Measurements from ENCODE around the gene FAT3. TPM values are rescaled to one million over a fixed set of nuclear protein-coding genes. Genes with fewer than 3 reads are reported as not detected.
A peak's percentile ranks its signal among the peaks of the same experiment; 100 is the strongest.

The FAT3 gene
- total RNA-seq, 1 experiment from 2014 or later: 9.1 TPM

GRCh38 chr11:92236856-92237255 lies 12.2 kb downstream of the FAT3 start:
- H3K27me3 ChIP-seq (replicated peaks; ENCODE audit: insufficient read depth, low read depth, low read length, poor library complexity): no peaks in the 10 kb centered on the region
- H3K4me3 ChIP-seq (ENCODE audit: low read depth, low read length, poor library complexity, severe bottlenecking): no peak overlapping the region
- no peak overlapping the region for H3K27ac ChIP-seq (ENCODE audit: low read depth, low read length, poor library complexity, severe bottlenecking)
- no peaks in the 10 kb centered on the region for H3K9me3 ChIP-seq (ENCODE audit: low read depth, low read length, poor library complexity, severe bottlenecking)
- TF ChIP-seq CTCF (conservative IDR thresholded peaks at IDR 0.05; ENCODE audit: low read depth, low read length) (no peak), EZH2 (IDR thresholded peaks at IDR 0.05; ENCODE audit: borderline replicate concordance, low read depth, low read length, poor library complexity, severe bottlenecking) (no peak)
- DNase-seq (ENCODE audit: low spot score): no peak
- H3K36me3 ChIP-seq (ENCODE audit: insufficient read depth, low read length, poor library complexity, severe bottlenecking): no peaks in the 10 kb centered on the region
- intact Hi-C loops (cut with micrococcal nuclease; ENCODE audit: unreplicated experiment): no loop called here
- ChIA-PET CTCF (no interaction called here), POLR2A (ENCODE audit: low non-redundant PET) (no interaction called here)
- H3K4me1 ChIP-seq (ENCODE audit: insufficient read depth, low read length, poor library complexity, severe bottlenecking): peaks cover 22% of the 10 kb centered on the region
- BruUV-seq (replicated peaks): no TSS peak

GRCh38 chr11:92240916-92241315 lies 16.3 kb downstream of the FAT3 start:
- H3K27me3 ChIP-seq (replicated peaks; ENCODE audit: insufficient read depth, low read depth, low read length, poor library complexity): no peaks in the 10 kb centered on the region
- ChIA-PET CTCF (no interaction called here), POLR2A (ENCODE audit: low non-redundant PET) (no interaction called here)
- H3K36me3 ChIP-seq (ENCODE audit: insufficient read depth, low read length, poor library complexity, severe bottlenecking): no peaks in the 10 kb centered on the region
- intact Hi-C loops (cut with micrococcal nuclease; ENCODE audit: unreplicated experiment): no loop called here
- TF ChIP-seq CTCF (conservative IDR thresholded peaks at IDR 0.05; ENCODE audit: low read depth, low read length) (no peak), EZH2 (IDR thresholded peaks at IDR 0.05; ENCODE audit: borderline replicate concordance, low read depth, low read length, poor library complexity, severe bottlenecking) (no peak)
- H3K9me3 ChIP-seq (ENCODE audit: low read depth, low read length, poor library complexity, severe bottlenecking): no peaks in the 10 kb centered on the region
- peak; percentile 50 for DNase-seq (ENCODE audit: low spot score)
- peaks cover 22% of the 10 kb centered on the region for H3K4me1 ChIP-seq (ENCODE audit: insufficient read depth, low read length, poor library complexity, severe bottlenecking)
- H3K27ac ChIP-seq (ENCODE audit: low read depth, low read length, poor library complexity, severe bottlenecking): no peak overlapping the region
- no TSS peak for BruUV-seq (replicated peaks)
- H3K4me3 ChIP-seq (ENCODE audit: low read depth, low read length, poor library complexity, severe bottlenecking): no peak overlapping the region

GRCh38 chr11:92245700-92246271 lies 21.2 kb downstream of the FAT3 start:
- no peak for TF ChIP-seq EZH2 (IDR thresholded peaks at IDR 0.05; ENCODE audit: borderline replicate concordance, low read depth, low read length, poor library complexity, severe bottlenecking)
- TF ChIP-seq CTCF (conservative IDR thresholded peaks at IDR 0.05; ENCODE audit: low read depth, low read length): no peak
- Histone ChIP-seq H3K9me3 (ENCODE audit: low read depth, low read length, poor library complexity, severe bottlenecking) (no peaks in the 10 kb centered on the region), H3K4me1 (ENCODE audit: insufficient read depth, low read length, poor library complexity, severe bottlenecking) (peaks cover 7% of the 10 kb centered on the region), H3K27ac (ENCODE audit: low read depth, low read length, poor library complexity, severe bottlenecking) (no peak overlapping the region), H3K27me3 (replicated peaks; ENCODE audit: insufficient read depth, low read depth, low read length, poor library complexity) (no peaks in the 10 kb centered on the region), H3K4me3 (ENCODE audit: low read depth, low read length, poor library complexity, severe bottlenecking) (no peak overlapping the region), H3K36me3 (ENCODE audit: insufficient read depth, low read length, poor library complexity, severe bottlenecking) (no peaks in the 10 kb centered on the region)
- ChIA-PET CTCF (no interaction called here), POLR2A (ENCODE audit: low non-redundant PET) (no interaction called here)
- intact Hi-C loops (cut with micrococcal nuclease; ENCODE audit: unreplicated experiment): no loop called here
- DNase-seq (ENCODE audit: low spot score): no peak
- no TSS peak for BruUV-seq (replicated peaks)

Data from A673 (cell line).